ENCODE results near the gene FBXL20.
"Not testable (repeated sequence)": the region's sequence is repeated elsewhere in the genome, so short reads cannot be mapped to it uniquely, and the experiment has no call there.

Gene FBXL20

DNA sequence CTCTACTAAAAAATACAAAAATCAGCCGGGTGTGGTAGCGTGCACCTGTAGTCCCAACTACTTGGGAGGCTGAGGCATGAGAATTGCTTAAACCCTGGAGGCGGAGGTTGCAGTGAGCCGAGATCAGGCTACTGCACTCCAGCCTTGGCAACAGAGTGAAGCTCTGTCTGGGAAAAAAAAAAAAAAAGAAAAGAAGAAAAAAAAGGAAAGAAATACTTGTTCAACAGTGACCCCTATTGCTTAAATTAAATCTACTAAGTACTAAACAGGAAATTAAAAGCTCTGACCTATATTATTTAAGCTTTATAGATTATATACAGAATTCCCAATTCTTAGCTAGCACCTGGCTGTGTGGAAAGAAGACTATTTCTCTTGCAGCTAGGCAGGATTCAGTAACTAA is 48.9 kb downstream of the FBXL20 start:
- TF ChIP-seq EZH2 (IDR thresholded peaks at IDR 0.05; ENCODE audit: borderline replicate concordance, low read length): no peak
- Histone ChIP-seq H3K4me1 (ENCODE audit: insufficient read depth, low read length, severe bottlenecking) (no peaks in the 10 kb centered on the region), H4K20me1 (ENCODE audit: insufficient read depth, low read length) (no peaks in the 10 kb centered on the region), H2AFZ (ENCODE audit: low read length) (no peak overlapping the region), H3K79me2 (ENCODE audit: insufficient read depth, low read length) (no peaks in the 10 kb centered on the region), H3K4me2 (ENCODE audit: low read length) (no peak overlapping the region), H3K9me2 (ENCODE audit: low read depth, low read length) (no peaks in the 10 kb centered on the region), H3K27ac (ENCODE audit: low read depth, low read length, poor library complexity, severe bottlenecking) (no peak overlapping the region), H3K9me3 (ENCODE audit: low read length) (no peaks in the 10 kb centered on the region), H3K36me3 (ENCODE audit: insufficient read depth, low read length) (no peaks in the 10 kb centered on the region), H3F3A (ENCODE audit: insufficient read depth, low read length) (0 out of 2 replicates have a peak, but pooled peaks cover 3% of the 10 kb centered on the region), H3K4me3 (ENCODE audit: low read depth, low read length, poor library complexity, severe bottlenecking) (no peak overlapping the region), H3K27me3 (ENCODE audit: insufficient read depth, low read length) (no peaks in the 10 kb centered on the region), H3K9ac (ENCODE audit: low read length) (no peak overlapping the region)

DNA sequence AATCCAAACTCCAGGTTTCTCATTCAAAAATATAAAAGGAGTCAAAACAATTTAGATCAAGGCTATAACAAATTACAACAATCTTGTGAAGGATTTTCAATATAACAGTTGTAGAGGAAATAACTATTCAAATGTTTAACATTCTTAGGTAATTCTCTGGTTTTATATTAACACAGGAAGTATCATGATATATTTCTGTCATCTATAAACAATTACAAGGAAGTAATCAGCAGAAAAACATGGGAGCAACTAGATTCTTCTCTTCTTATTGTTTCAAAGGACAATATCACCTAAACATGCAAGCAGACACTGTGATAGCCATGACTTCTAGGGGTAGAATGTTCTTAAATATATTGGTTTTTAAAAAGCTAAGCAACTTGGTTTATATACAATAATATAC is 49.9 kb downstream of the FBXL20 start:
- Histone ChIP-seq H2AFZ (ENCODE audit: low read length) (no peak overlapping the region), H3K4me1 (ENCODE audit: insufficient read depth, low read length, severe bottlenecking) (no peaks in the 10 kb centered on the region), H3K9ac (ENCODE audit: low read length) (no peak overlapping the region), H4K20me1 (ENCODE audit: insufficient read depth, low read length) (no peaks in the 10 kb centered on the region), H3K4me3 (ENCODE audit: low read depth, low read length, poor library complexity, severe bottlenecking) (no peak overlapping the region), H3K4me2 (ENCODE audit: low read length) (no peak overlapping the region), H3K27ac (ENCODE audit: low read depth, low read length, poor library complexity, severe bottlenecking) (no peak overlapping the region), H3K36me3 (ENCODE audit: insufficient read depth, low read length) (no peaks in the 10 kb centered on the region), H3K9me2 (ENCODE audit: low read depth, low read length) (no peaks in the 10 kb centered on the region), H3K9me3 (ENCODE audit: low read length) (no peaks in the 10 kb centered on the region), H3F3A (ENCODE audit: insufficient read depth, low read length) (0 out of 2 replicates have a peak, but pooled peaks cover 3% of the 10 kb centered on the region), H3K27me3 (ENCODE audit: insufficient read depth, low read length) (no peaks in the 10 kb centered on the region), H3K79me2 (ENCODE audit: insufficient read depth, low read length) (no peaks in the 10 kb centered on the region)
- TF ChIP-seq, protein P1, sequence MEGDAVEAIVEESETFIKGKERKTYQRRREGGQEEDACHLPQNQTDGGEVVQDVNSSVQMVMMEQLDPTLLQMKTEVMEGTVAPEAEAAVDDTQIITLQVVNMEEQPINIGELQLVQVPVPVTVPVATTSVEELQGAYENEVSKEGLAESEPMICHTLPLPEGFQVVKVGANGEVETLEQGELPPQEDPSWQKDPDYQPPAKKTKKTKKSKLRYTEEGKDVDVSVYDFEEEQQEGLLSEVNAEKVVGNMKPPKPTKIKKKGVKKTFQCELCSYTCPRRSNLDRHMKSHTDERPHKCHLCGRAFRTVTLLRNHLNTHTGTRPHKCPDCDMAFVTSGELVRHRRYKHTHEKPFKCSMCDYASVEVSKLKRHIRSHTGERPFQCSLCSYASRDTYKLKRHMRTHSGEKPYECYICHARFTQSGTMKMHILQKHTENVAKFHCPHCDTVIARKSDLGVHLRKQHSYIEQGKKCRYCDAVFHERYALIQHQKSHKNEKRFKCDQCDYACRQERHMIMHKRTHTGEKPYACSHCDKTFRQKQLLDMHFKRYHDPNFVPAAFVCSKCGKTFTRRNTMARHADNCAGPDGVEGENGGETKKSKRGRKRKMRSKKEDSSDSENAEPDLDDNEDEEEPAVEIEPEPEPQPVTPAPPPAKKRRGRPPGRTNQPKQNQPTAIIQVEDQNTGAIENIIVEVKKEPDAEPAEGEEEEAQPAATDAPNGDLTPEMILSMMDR (IDR thresholded peaks at IDR 0.05; ENCODE audit: low read length): no peak
- no peak for TF ChIP-seq EZH2 (IDR thresholded peaks at IDR 0.05; ENCODE audit: borderline replicate concordance, low read length)

DNA sequence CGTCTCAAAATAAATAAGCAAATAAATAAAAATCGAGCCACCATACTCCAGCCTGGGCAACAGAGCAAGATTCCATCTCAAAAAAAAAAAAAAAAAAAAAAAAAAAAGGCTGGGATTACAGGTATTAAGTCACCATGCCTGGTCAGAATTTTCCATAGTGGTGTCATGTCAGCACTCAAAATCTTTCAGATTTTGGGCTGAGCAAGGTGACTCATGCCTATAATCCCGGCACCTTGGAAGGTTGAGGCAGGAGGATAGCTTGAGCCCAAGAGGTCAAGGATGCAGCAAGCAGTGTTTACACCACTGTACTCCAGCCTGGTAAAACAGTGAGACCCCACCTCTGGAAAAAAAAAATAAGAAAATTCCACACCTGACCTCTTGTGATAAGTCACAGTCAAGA is 52.2 kb downstream of the FBXL20 start:
- Histone ChIP-seq H3K27ac (ENCODE audit: low read depth, low read length, poor library complexity, severe bottlenecking) (no peak overlapping the region), H4K20me1 (ENCODE audit: insufficient read depth, low read length) (no peaks in the 10 kb centered on the region), H3K9ac (ENCODE audit: low read length) (no peak overlapping the region), H2AFZ (ENCODE audit: low read length) (no peak overlapping the region), H3K36me3 (ENCODE audit: insufficient read depth, low read length) (no peaks in the 10 kb centered on the region), H3K4me2 (ENCODE audit: low read length) (no peak overlapping the region), H3K4me1 (ENCODE audit: insufficient read depth, low read length, severe bottlenecking) (no peaks in the 10 kb centered on the region), H3K27me3 (ENCODE audit: insufficient read depth, low read length) (no peaks in the 10 kb centered on the region), H3F3A (ENCODE audit: insufficient read depth, low read length) (0 out of 2 replicates have a peak, but pooled peaks cover 3% of the 10 kb centered on the region), H3K9me2 (ENCODE audit: low read depth, low read length) (no peaks in the 10 kb centered on the region), H3K9me3 (ENCODE audit: low read length) (no peaks in the 10 kb centered on the region), H3K79me2 (ENCODE audit: insufficient read depth, low read length) (no peaks in the 10 kb centered on the region), H3K4me3 (ENCODE audit: low read depth, low read length, poor library complexity, severe bottlenecking) (no peak overlapping the region)
- no peak for TF ChIP-seq EZH2 (IDR thresholded peaks at IDR 0.05; ENCODE audit: borderline replicate concordance, low read length)
- TF ChIP-seq, protein P1 (IDR thresholded peaks at IDR 0.05; ENCODE audit: low read length): no peak

DNA sequence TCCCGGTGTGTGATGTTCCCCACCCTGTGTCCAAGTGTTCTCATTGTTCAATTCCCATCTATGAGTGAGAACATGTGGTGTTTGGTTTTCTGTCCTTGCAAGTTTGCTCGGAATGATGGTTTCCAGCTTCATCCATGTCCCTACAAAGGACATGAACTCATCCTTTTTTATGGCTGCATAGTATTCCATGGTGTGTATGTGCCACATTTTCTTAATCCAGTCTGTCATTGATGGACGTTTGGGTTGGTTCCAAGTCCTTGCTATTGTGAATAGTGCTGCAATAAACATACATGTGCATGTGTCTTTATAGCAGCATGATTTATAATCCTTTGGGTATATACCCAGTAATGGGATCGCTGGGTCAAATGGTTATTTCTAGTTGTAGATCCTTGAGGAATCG is 54.6 kb downstream of the FBXL20 start:
- H3K4me2 ChIP-seq (ENCODE audit: low read length); H3K27ac ChIP-seq (ENCODE audit: low read depth, low read length, poor library complexity, severe bottlenecking); H3K79me2 ChIP-seq (ENCODE audit: insufficient read depth, low read length); H2AFZ ChIP-seq (ENCODE audit: low read length); H3K4me1 ChIP-seq (ENCODE audit: insufficient read depth, low read length, severe bottlenecking); H3K4me3 ChIP-seq (ENCODE audit: low read depth, low read length, poor library complexity, severe bottlenecking); H3K36me3 ChIP-seq (ENCODE audit: insufficient read depth, low read length); H3K9ac ChIP-seq (ENCODE audit: low read length); H3K9me3 ChIP-seq (ENCODE audit: low read length); H3K27me3 ChIP-seq (ENCODE audit: insufficient read depth, low read length); H3F3A ChIP-seq (ENCODE audit: insufficient read depth, low read length); H3K9me2 ChIP-seq (ENCODE audit: low read depth, low read length); H4K20me1 ChIP-seq (ENCODE audit: insufficient read depth, low read length): not testable (repeated sequence)

Measured in OCI-LY1 (cell line).